ENCODE results near the gene ERCC1. TPM values are rescaled to one million over a fixed set of nuclear protein-coding genes. Genes with fewer than 3 reads are reported as not detected.
A peak's percentile ranks its signal among the peaks of the same experiment; 100 is the strongest.

Gene ERCC1
- total and polyA plus RNA-seq, 2 of the 13 experiments (the other 11 are each of a cell fraction or from before 2014, with no cell fraction given), result 40.0 to 66.4 TPM

DNA sequence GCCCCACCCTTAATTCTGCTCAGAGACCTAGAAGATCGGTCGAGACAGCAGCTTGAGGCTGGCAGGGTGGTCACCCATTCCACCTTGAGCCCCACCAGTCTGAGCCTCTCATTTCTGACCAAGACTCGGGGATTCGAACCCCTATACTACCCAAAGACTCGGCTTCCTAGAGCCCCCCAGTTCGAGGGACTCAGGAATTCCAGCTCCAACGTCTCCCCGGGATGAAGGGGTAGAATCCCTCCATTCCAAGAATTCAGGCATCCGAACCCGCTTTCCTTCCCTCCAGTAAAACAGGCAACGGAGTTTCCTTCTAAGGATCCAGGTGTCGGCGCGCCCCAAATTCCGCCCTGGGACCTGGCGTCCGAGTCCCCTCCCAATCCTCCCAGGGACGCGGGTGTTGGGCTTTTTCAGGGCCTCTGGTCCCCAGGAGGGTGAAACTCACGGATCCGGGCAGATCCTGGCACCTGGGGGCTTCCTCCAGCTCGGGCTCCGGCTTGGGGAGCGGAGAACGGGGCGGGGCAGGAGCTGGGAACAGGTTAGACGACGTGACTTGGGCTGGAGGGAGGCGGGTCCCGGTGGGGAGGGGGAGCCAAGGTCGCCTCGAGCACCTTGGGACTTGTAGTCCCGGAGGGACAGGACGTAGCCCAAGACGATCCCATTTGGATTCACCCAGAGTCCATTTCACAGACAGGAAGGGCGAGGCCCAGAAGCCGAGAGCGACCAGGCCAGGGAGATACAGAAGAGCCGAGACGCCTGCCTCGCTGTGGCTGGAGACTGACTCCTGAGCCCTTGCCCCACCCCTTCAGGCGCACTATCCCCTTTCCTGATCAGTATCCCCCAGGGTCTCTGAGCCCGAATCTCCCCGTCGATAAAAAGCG lies 18.9 kb downstream of the ERCC1 start, which contains the start of gene PPP1R13L (continued):
- TF ChIP-seq RBM39 (IDR thresholded peaks at IDR 0.05; ENCODE audit: low read depth, low read length, poor library complexity, severe bottlenecking) (no peak), HCFC1 (IDR thresholded peaks at IDR 0.05; ENCODE audit: low read depth, low read length) (peak; percentile 57; the same call in 1 of the 2 replicates), CEBPG (CRISPR knock-in tag; IDR thresholded peaks at IDR 0.05) (no peak), SMAD1 (CRISPR knock-in tag; IDR thresholded peaks at IDR 0.05; ENCODE audit: borderline replicate concordance, low read depth) (peak; percentile 30; the same call in 1 of the 2 replicates), SMYD3 (CRISPR knock-in tag; IDR thresholded peaks at IDR 0.05) (no peak), PHF5A (CRISPR knock-in tag; IDR thresholded peaks at IDR 0.05; ENCODE audit: low read depth, unreplicated experiment) (no peak), FLYWCH1 (CRISPR knock-in tag; IDR thresholded peaks at IDR 0.05) (no peak), ZNF224 (CRISPR knock-in tag; IDR thresholded peaks at IDR 0.05) (no peak), ARNTL (CRISPR knock-in tag; IDR thresholded peaks at IDR 0.05) (no peak; the same call in 1 of the 2 replicates), ZNF235 (CRISPR knock-in tag; IDR thresholded peaks at IDR 0.05; ENCODE audit: borderline replicate concordance) (no peak), PCBP1 (IDR thresholded peaks at IDR 0.05; ENCODE audit: borderline replicate concordance, low read depth, low read length) (0 out of 2 replicates have a peak, but pooled peaks have one; percentile 41), FOXA3 (CRISPR knock-in tag; IDR thresholded peaks at IDR 0.05) (no peak), MTF1 (CRISPR knock-in tag; IDR thresholded peaks at IDR 0.05) (no peak), ZNF737 (CRISPR knock-in tag; IDR thresholded peaks at IDR 0.05; ENCODE audit: borderline replicate concordance) (no peak), ATM (IDR thresholded peaks at IDR 0.05; ENCODE audit: borderline replicate concordance) (no peak)
- TF ChIP-seq, protein P1, sequence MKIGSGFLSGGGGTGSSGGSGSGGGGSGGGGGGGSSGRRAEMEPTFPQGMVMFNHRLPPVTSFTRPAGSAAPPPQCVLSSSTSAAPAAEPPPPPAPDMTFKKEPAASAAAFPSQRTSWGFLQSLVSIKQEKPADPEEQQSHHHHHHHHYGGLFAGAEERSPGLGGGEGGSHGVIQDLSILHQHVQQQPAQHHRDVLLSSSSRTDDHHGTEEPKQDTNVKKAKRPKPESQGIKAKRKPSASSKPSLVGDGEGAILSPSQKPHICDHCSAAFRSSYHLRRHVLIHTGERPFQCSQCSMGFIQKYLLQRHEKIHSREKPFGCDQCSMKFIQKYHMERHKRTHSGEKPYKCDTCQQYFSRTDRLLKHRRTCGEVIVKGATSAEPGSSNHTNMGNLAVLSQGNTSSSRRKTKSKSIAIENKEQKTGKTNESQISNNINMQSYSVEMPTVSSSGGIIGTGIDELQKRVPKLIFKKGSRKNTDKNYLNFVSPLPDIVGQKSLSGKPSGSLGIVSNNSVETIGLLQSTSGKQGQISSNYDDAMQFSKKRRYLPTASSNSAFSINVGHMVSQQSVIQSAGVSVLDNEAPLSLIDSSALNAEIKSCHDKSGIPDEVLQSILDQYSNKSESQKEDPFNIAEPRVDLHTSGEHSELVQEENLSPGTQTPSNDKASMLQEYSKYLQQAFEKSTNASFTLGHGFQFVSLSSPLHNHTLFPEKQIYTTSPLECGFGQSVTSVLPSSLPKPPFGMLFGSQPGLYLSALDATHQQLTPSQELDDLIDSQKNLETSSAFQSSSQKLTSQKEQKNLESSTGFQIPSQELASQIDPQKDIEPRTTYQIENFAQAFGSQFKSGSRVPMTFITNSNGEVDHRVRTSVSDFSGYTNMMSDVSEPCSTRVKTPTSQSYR (CRISPR knock-in tag; IDR thresholded peaks at IDR 0.05; ENCODE audit: borderline replicate concordance), result no peak
- TF ChIP-seq, protein P2, sequence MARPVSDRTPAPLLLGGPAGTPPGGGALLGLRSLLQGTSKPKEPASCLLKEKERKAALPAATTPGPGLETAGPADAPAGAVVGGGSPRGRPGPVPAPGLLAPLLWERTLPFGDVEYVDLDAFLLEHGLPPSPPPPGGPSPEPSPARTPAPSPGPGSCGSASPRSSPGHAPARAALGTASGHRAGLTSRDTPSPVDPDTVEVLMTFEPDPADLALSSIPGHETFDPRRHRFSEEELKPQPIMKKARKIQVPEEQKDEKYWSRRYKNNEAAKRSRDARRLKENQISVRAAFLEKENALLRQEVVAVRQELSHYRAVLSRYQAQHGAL (CRISPR knock-in tag; IDR thresholded peaks at IDR 0.05; ENCODE audit: not compliant biosample characterization), result no peak
- TF ChIP-seq, protein P3, sequence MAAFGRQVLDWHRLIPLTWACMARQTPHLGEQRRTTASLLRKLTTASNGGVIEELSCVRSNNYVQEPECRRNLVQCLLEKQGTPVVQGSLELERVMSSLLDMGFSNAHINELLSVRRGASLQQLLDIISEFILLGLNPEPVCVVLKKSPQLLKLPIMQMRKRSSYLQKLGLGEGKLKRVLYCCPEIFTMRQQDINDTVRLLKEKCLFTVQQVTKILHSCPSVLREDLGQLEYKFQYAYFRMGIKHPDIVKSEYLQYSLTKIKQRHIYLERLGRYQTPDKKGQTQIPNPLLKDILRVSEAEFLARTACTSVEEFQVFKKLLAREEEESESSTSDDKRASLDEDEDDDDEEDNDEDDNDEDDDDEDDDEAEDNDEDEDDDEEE (CRISPR knock-in tag; IDR thresholded peaks at IDR 0.05), result no peak; the same call in 1 of the 2 replicates
- TF ChIP-seq, protein P4, sequence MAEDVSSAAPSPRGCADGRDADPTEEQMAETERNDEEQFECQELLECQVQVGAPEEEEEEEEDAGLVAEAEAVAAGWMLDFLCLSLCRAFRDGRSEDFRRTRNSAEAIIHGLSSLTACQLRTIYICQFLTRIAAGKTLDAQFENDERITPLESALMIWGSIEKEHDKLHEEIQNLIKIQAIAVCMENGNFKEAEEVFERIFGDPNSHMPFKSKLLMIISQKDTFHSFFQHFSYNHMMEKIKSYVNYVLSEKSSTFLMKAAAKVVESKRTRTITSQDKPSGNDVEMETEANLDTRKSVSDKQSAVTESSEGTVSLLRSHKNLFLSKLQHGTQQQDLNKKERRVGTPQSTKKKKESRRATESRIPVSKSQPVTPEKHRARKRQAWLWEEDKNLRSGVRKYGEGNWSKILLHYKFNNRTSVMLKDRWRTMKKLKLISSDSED (CRISPR knock-in tag; IDR thresholded peaks at IDR 0.05), result no peak
- TF ChIP-seq, protein P5, sequence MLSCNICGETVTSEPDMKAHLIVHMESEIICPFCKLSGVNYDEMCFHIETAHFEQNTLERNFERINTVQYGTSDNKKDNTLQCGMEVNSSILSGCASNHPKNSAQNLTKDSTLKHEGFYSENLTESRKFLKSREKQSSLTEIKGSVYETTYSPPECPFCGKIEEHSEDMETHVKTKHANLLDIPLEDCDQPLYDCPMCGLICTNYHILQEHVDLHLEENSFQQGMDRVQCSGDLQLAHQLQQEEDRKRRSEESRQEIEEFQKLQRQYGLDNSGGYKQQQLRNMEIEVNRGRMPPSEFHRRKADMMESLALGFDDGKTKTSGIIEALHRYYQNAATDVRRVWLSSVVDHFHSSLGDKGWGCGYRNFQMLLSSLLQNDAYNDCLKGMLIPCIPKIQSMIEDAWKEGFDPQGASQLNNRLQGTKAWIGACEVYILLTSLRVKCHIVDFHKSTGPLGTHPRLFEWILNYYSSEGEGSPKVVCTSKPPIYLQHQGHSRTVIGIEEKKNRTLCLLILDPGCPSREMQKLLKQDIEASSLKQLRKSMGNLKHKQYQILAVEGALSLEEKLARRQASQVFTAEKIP (CRISPR knock-in tag; IDR thresholded peaks at IDR 0.05; ENCODE audit: borderline replicate concordance), result no peak
- TF ChIP-seq, protein P6, sequence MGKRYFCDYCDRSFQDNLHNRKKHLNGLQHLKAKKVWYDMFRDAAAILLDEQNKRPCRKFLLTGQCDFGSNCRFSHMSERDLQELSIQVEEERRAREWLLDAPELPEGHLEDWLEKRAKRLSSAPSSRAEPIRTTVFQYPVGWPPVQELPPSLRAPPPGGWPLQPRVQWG (CRISPR knock-in tag; IDR thresholded peaks at IDR 0.05; ENCODE audit: borderline replicate concordance, low read depth), result no peak
